DMS53 treated with DMSO at 0.1 percent for 48 hours (cell line): ENCODE measurements around the gene HYKK.
"Not testable (repeated sequence)": the region's sequence is repeated elsewhere in the genome, so short reads cannot be mapped to it uniquely, and the experiment has no call there.

Experiments used
- DNase-seq: peaks from one replicate; lab custom pipeline; 2025; ENCODE audit not compliant: unreplicated experiment; lab: John Stamatoyannopoulos, UW

HYKK gene

DNA sequence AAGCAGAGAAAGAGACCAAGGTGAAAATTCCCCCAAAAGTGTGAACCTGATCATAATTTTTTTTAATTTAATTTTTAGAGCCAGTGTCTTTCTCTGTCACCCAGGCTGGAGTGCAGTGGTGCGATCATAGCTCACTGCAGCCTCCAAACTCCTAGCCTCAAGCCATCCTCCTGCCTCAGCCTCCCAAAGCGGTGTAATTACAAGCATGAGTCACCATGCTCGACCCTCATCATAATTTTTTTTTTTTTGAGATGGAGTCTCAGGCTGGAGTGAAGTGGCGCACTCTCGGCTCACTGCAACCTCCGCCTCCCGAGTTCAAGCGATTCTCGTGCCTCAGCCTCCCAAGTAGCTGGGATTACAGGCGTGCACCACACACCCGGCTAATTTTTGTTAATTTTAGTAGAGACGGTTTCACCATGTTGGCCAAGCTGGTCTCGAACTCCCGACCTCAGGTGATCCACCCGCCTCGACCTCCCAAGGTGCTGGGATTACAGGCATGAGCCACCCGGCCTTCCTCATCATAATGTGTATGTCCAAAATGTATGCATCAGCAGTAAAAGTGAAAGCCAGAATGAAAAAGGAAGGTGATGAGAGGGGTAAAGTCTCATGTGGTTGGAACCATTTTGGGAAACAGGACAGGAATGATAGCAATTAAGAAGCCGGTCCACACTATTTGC is 32.2 kb downstream of the HYKK start:
- not testable (repeated sequence) for DNase-seq

DNA sequence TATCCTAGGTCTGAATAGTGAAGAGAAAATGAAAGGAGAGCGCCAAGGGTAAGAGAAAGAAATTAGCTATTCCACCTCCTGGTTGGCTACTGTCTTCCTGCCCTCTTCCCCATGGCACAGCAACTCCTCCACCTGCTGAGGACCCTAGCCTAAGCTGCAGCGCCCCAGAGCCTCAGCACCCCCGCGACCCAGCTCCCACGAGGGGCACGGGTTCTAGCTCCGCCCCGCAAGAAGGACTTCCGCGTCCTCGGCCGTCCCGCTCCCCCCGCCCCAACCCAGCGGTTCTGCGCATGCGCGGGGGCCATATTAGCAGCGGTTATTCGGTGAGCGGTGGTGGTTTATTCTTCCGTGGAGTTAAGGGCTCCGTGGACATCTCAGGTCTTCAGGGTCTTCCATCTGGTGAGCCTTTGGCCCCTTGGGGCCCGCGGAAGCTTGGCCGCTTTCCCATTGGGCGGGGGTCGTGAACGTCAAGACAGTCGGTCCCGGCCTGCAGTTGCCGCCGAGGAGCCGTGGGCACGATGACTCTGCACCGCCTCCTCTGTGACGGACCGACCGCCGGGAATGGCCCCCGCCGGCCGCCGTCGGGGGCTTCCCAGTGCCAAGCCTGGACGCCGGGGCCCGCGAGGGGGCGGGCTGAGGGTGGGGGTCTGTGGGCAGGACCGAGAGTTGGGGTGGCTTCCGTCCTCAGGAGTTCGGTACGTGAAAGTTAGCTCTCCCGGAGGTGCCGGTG is 32.9 kb downstream of the HYKK start, which contains the start of gene PSMA4:
TSS of gene PSMA4 (plus strand) at position 304 of the 730 bp plus-strand sequence. CDS start 1,484 bp downstream, outside the sequence.
- DNase-seq = peak; percentile 67

DNA sequence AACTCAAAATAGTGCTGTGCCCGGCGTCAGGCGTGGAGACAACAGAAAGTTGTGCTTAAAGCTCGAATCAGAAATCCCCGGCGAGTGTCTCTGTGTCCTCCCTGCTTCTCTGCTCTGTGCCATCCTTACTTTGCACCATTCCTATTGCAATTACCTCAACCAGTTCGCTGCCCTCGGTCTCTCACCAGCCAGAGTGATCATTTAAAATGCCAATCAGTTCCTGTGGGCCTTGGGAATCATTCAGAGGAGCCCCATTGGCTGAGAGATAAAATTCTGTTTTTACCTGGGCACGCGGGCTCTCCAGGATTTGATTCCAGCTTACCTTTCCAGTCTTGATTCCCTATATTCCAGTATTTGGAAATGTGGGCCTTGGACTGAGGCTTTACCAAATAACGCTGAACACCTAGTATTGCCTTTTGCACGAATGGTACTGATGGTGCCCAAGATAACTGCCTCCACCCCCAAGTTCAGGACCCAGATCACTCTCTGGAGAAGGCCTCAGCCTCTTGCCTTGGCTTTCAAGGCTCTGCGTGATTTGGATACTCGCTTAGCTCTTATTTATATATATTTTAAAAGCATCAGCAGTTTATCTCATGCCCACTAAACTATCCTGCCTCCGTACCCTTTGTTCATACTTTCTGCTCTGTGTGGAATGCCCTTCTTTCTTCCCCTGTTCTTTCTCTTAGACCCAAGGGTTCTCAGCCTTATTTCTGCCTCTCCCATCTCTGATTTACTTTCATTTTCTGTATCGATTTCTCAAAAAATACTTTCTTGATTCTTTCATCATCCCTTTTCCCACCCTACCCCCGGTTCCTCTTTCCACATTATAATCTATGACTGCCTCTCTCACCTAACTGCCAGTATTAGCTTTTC is 33.7 kb downstream of the HYKK start:
- DNase-seq = no peak

DNA sequence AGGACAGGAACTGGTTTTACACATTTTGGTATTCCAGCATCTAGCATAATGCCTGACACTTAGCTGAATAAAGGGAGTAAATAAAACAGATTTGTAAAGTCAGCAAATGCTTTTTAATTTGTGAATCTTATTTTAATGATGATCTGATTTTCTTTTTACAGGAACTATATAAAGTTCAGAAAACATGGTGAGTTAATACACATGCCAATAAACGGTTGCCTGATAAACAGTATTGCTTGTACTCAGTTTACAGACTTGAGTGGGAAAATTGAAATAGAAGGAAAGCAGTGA is 34.3 kb downstream of the HYKK start:
- DNase-seq = no peak

DNA sequence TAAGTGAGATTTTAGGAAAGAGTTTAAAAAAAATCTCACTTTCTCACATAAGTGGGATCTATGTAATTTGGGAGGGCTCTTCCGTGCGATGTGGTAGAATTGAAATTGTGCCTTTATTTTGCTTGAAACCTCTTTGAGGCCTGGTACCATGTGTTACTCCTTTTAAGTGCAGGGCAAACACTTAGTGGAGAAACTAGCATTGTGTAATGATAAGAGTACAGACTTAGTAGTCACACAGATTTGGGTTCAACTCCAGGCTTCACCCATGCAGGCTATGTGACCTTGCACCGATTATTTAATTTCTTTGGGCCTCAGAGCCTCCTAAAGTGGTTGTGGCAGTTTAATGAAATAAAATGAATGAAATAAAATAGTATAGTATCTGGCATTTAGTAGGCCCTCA is 35.3 kb downstream of the HYKK start:
- no peak for DNase-seq

DNA sequence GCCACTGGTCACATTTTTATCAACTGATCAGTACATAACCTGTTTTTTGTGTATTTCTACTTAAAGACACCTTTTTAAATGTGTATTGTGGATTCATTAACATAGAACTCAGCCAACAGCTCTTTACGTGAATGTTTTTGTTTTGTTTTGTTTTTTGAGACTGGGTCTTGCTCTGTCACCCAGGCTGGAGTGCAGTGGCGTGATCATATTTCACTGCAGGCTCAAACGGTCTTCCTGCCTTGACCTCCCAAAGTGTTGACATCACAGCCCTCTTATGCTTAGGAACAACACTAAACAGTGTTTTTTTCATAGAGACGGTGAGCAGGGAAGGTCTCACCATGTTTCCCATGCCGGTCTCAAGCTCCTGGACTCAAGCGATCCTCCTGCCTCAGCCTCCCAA is 42.8 kb downstream of the HYKK start:
- no peak for DNase-seq

DNA sequence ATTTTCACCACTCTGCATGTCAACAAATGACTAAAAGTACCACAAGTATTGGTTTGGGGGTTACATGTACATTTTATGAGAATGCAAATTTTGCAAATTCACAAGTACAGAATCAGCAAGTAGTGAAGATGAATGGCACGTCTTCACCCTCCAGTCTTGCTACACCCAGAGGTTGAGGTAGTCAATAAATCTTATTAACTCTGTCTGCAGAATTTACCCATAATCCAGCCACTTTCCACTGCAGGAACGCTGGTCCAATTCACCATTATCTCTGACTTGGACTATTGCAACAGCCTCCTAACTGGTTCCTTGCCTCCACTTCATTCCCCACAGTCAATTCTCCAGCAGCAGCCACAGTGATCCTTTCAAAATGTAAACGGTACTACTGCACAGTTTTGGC is 43.4 kb downstream of the HYKK start:
- no peak for DNase-seq

DNA sequence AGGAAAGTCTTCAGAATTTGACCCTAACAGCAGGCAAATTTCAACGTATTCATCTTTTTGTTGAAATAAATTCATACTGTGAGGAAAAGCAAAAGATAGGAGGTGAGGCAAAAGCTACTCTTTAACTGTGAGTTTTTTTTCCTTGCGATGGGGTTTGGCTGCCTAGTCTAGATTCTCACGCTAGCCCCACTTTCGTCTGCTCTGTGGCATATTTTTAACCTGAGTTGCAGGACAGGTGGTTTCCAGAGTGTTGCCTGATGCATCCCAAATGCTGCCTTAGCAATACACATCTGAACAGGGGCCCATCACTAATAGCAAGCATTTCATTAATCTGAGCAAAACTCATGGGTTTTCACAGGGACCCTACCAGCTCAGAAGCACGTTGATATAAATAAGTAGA is 44.5 kb downstream of the HYKK start:
- no peak for DNase-seq

DNA sequence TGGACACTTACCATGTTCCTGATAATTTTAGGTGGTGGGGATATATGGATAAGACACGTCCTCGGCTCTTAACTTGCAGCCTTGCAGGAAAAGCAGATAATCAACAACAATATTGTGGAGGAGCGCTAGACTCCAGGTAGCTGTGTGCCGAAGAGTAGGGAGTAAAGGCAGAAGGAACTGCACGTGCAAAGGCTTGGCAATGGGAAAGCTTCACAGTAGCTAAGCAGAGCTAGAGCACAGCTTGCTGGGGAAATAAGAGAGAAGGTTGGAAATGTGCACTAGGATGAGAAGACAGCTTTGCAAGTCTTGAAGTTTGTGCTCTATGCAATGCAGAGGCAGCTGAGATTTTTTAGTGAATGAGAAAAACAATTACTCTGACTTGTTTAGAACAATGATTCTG is 45.2 kb downstream of the HYKK start:
- DNase-seq = no peak

DNA sequence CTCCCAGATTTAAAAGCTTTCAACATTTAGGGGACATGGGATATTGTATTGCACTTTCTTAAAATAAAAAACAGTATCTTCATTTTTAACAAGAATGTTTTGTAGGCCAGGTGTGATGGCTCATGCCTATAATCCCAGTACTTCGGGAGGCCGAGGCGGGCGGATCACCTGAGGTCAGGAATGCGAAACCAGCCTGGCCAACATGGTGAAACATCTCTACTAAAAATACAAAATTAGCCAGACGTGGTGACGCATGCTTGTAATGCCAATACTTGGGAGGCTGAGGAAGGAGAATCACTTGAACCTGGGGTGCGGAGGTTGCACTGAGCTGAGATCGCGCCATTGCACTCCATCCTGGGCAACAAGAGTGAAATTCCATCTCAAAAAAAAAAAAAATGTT is 52.8 kb downstream of the HYKK start:
- not testable (repeated sequence) for DNase-seq

DNA sequence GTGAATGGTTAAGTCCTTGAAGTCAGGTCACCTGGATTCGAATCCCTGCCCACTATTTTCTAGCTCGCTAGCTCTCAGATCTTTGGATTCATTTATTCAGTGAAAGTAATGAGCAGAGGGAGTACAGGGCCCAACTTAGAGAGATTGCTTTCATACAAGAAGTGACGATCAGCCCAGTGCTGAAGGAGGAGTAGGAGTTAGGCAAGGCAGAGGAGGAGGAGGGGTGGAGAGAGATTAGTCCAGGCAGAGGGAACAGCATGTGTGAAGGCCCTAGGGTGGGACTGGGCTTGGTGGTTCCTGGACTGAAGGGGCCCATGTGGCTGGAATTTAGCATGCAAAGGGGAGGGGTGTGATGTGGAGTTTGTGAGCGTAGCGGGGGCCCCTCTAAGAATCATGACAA is 54.1 kb downstream of the HYKK start:
- no peak for DNase-seq

DNA sequence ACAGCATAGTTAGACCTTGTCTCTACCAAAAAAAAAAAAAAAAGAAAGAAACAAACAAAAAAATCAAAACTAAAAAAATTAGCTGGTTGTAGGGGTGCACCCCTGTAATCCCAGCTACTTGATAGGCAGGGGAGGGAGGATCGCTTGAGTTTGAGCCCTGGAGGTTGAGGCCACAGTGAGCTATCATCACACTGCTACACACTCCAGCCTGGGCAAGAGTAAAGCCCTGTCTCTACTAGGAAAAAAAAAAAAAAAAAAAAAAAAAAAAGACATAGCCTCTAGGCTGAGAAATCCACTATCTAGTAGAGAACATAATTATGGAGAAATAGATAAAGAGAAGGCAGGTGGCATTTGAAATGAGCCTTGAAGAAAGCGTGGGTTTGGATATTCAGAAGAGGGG is 55.7 kb downstream of the HYKK start:
- DNase-seq = no peak

DNA sequence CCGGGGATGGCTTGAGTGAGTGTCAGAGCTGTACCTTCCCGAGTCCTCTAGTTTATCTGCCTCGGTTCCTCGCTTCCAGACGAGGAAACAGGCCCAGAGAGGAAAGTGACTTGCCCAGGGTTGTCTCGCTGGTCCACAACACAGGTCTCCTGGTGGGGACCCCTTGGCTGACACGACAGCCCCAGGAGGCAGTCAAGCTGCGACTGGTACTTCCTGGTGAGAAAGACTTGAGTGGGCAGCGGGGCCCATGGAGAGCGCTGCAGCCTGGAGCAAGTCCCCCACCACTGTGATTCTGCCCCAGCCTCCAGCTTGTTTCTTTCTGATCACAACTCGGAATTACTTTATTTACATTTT is 57.3 kb downstream of the HYKK start:
- DNase-seq = no peak

DNA sequence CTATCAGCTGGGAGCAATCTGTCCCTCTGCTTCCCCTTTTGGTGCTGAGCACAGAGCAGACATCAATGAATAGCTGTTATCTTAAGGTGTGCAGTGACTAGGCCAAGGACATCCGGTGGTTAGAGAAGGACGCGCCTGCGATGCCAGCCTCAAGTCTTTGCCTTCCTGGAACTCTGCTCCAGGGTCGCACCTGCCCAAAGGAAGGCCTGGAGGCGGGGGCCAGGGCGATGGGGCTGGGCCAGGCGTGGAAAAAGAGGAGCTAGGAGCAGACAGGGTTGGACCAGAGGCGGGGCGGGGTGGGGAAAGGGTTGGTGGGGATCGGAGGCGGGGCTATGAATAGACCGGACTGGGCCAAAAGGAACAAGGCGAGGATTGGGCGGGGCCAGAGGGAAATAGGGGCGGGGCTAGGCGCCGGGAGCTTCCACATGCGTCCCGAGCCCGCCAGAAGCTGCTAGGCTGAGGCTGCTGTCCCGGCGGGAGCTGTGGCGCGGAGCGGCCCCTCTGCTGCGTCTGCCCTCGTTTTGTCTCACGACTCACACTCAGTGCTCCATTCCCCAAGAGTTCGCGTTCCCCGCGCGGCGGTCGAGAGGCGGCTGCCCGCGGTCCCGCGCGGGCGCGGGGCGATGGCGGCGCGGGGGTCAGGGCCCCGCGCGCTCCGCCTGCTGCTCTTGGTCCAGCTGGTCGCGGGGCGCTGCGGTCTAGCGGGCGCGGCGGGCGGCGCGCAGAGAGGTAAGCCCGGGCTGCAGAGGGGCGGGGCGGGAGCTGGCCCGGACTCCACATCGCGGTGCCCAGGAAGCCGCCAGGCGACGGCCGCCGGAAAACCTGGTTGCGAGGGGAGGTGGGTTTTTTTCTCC is 57.9 kb downstream of the HYKK start, which contains the start of gene CHRNA5:
TSS of gene CHRNA5 (plus strand) at position 424 of the 854 bp plus-strand sequence. CDS start at position 624, 200 bp downstream.
- peak; percentile 63 for DNase-seq

DNA sequence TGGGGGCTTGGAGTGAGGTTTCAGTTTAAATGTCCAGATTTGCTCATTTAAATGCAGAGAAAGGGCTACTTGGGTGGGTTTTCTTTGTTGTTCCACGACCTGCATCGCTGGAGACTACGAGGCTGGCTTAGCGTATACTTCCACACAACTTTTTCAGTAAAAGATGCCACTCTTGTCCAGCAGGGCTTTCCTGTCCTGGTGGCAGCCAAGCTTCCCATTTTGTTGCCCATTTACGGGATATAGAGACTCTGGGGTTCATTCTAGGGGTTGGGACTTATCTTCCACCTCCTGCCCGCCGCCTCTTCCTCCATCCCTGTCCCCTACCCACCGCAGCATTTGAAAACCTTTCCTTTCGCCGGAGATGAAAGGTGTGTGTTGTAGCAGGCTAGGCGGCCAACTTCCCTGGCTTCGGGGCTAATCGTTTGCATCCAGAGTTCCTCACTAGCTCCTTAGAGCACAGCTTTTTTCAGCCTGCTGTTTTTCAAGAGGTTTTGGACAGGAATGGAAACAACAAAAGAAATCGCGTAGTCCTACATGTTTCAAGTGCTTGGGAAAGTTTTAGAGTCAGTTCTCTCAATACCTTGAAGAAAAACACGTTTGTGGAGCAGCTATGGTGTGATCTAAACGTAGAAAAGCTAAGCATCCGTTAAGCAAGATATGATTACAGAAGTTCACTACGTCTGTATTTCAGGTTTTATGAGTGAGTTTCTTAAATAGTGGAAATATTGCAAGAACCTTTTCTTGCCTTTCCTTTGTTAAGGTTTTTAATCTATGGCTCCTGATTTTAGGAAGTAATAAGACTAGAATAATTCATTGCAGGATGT is 58.8 kb downstream of the HYKK start:
- DNase-seq = peak; percentile 37

DNA sequence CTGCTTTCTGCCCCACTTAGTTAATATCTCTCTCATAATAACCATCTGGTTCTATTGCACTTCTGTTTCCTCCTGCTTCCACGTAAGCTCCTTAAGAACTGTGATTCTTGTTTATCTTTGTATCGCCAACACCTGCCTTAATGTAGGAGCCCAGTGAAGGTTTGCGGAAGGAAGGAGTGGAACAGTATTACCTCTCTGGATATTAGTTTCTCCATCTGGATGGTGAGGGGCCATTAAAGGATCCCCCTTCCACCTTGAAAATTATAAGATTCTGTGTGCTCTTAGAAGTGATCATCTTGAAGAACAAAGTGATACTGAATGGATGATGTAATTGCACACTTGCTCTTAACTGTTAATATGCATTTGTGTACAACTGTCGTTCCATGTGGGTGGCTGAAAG is 60.2 kb downstream of the HYKK start:
- DNase-seq = no peak

DNA sequence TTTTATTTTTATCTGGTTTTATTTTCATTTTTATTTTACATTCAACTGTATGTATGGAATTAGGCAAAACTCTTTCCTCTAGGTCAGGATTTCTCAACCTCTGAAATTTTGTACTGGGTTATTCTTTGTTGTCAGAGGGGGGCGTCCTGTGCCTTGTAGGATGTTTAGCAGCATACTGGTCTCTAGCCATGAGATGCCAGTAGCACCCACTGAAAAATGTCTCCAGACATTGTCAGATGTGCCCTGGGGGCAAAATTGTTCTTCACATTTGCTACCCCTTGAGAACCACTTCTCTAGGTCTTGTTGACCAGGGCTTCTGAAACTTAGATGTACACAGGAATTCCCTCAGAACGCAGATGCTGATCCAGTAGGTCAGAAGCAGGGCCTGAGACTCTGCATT is 63.3 kb downstream of the HYKK start:
- no peak for DNase-seq

DNA sequence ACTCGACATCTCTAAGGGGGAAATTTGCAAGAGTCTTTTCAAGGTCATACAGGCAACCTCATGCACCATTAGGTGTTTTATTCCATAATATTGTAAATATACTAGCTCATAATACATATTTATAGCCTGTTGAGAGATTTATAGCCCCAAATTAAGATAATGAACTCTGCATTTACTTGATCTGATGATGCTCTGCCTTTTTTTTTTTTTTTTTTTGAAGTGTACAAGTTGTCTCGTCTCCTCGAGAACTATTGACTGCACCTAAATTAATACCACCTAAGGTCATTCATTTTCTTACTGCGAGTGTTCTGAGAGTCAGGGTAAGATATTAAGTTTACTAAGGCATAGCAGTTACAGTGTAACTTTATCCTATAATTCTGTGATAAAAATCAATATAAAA is 64.0 kb downstream of the HYKK start:
- no peak for DNase-seq

DNA sequence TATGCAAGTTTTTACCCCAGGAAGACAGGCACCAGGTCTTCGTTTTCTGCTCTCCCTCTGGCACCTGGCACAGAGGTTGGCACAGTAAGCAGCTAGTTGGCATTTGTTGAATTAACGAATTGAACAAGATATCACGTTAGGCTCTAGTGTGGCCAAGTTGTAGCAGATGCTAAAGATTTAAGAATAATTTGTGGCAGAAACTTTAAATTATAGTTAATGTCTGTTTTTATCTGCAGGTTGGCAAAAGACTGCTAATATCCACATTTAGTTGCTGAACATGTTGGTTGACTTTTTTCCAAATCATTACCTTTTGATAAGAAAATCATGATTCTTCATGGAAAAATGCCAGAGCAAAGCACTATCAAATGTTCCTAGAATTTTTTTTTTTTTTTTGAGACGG is 66.0 kb downstream of the HYKK start:
- DNase-seq = no peak

DNA sequence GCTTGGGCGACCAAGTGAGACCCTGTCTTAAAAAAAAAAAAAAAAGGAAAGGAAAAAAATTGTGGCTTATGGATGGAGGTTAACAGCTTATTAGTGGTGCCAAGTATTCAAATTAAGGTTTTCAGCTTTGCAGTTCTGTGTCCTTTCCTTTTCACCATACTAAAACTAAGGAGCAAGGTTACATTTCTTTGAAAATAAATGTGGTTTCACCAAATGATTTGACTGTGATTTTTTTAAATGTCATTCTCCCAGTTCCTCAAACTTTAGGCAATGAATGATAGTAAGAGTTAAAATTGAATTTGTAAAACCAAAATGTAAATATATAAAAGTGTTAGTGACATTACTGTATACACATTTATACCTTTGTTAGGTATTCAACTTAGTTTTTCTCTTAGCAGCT is 67.6 kb downstream of the HYKK start:
- no peak for DNase-seq
